Measurements from ENCODE around the gene TGM6.
"Not testable (repeated sequence)": the region's sequence is repeated elsewhere in the genome, so short reads cannot be mapped to it uniquely, and the experiment has no call there.

- TF ChIP-seq ATF1 (CRISPR knock-in tag; IDR thresholded peaks at IDR 0.05); CBFB (CRISPR knock-in tag; IDR thresholded peaks at IDR 0.05; ENCODE audit: low read depth); NFYB (CRISPR knock-in tag; conservative IDR thresholded peaks at IDR 0.05; ENCODE audit: low read depth); CTCF (IDR thresholded peaks at IDR 0.05); USF1 (CRISPR knock-in tag; IDR thresholded peaks at IDR 0.05); ZBTB21 (CRISPR knock-in tag; IDR thresholded peaks at IDR 0.05; ENCODE audit: borderline replicate concordance); KAT7 (CRISPR knock-in tag; IDR thresholded peaks at IDR 0.05; ENCODE audit: borderline replicate concordance); SMAD3 (CRISPR knock-in tag; IDR thresholded peaks at IDR 0.05; ENCODE audit: borderline replicate concordance); ZNF121 (CRISPR knock-in tag; IDR thresholded peaks at IDR 0.05); ESRRA (CRISPR knock-in tag; IDR thresholded peaks at IDR 0.05; ENCODE audit: borderline replicate concordance): not testable (repeated sequence)
Observed at GRCh38 chr20:2407355-2407754, 26.7 kb downstream of the TGM6 start.

Measured in WTC11 (cell line).